Bronchial epithelial cell (primary cell): ENCODE data around the gene MB21D2. TPM values are rescaled to one million over a fixed set of nuclear protein-coding genes. Genes with fewer than 3 reads are reported as not detected.

Experiments used
- DNase-seq: peaks from one replicate; pipeline ENCODE4 v3.0.0-alpha.2; 2010; ENCODE audit warnings: low read depth
- FAIRE-seq: peaks from 2 replicates; lab custom pipeline; 2011; peaks lifted over from hg19 to GRCh38; lab: Jason Lieb, UNC
- H3K27me3 ChIP-seq: 2 replicates; pipeline ENCODE4 v1.5.1; 2011; ENCODE audit warnings: low read length; ENCODE audit not compliant: control insufficient read depth, insufficient read depth
- H3K36me3 ChIP-seq: 2 replicates; pipeline ENCODE4 v1.5.1; 2011; ENCODE audit warnings: low read length; ENCODE audit not compliant: control insufficient read depth, insufficient read depth
- H3K4me3 ChIP-seq: 2 replicates; pipeline ENCODE4 v1.5.1; 2011; ENCODE audit warnings: mild to moderate bottlenecking, low read depth, low read length, control low read depth
- total RNA-seq: library from RNA; depleted of rRNA; stranded (reverse); fragments of >200 nt; gene quantifications from 2 replicates; pipeline ENCODE4 v1.2.1, GENCODE V29; 2014
- TF ChIP-seq, protein P1 (sequence below): IDR thresholded peaks from 2 replicates; pipeline ENCODE4 v1.5.1; 2011; ENCODE audit warnings: mild to moderate bottlenecking, moderate library complexity, low read length, control low read depth, inconsistent platforms; ENCODE audit not compliant: insufficient read depth, severe bottlenecking

Gene MB21D2
- total RNA-seq, 1 donor from 2014 or later = 9.2 TPM

DNA sequence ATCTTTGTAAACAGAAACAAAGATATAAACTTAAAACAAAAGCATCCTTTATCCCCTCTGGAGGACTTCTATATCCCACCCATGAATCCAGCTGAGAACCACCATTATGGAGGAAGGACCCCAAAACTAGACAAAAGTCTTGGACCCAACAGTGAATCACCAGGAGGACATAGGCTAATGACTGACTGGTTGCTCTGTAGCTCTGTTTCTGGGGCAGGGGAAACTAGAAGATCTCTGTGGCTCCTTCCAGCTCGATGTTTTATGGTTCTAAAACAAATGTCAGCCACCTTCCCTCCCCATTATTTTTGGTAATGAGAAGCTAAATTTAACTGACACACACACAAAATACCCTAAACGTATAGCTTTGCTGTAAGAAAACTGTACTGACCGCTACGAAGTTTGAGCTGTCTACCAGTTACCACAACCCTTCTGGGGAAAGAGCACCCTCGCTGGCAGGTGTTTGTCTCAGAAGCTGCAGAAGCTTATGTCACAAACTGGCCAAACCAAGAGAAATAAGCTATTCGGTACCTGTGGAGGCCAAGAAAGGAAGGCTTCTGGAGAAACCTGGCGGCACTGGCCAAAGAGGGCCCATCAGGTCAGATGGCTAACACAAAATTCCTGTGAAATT, 36.4 kb downstream of the MB21D2 start:
- TF ChIP-seq, protein P1, sequence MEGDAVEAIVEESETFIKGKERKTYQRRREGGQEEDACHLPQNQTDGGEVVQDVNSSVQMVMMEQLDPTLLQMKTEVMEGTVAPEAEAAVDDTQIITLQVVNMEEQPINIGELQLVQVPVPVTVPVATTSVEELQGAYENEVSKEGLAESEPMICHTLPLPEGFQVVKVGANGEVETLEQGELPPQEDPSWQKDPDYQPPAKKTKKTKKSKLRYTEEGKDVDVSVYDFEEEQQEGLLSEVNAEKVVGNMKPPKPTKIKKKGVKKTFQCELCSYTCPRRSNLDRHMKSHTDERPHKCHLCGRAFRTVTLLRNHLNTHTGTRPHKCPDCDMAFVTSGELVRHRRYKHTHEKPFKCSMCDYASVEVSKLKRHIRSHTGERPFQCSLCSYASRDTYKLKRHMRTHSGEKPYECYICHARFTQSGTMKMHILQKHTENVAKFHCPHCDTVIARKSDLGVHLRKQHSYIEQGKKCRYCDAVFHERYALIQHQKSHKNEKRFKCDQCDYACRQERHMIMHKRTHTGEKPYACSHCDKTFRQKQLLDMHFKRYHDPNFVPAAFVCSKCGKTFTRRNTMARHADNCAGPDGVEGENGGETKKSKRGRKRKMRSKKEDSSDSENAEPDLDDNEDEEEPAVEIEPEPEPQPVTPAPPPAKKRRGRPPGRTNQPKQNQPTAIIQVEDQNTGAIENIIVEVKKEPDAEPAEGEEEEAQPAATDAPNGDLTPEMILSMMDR = no peak
- DNase-seq (no peak), FAIRE-seq (no peak)
- Histone ChIP-seq H3K36me3 (no peaks in the 10 kb centered on the region), H3K4me3 (no peak overlapping the region), H3K27me3 (no peaks in the 10 kb centered on the region)

DNA sequence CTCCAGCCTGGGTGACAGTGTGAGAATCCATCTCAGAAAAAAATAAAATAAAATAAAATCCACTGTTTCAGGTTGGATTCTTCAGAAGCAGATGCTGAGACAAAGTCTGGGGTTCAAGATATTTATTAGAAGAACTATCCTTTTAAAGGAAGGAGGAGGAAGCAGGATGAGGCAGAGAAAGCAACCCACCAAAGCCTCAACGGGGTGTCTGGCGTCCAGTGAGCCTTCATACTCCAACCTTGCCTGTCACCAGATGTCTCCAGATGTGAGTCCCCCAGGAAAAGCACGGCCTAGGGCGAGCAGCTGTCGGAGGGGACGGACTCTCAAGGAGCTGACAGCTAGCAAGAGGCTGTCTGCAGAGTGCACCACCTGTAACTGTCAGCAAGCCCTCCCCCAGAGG, 37.3 kb downstream of the MB21D2 start:
- TF ChIP-seq, protein P1 = no peak
- H3K36me3 ChIP-seq = no peaks in the 10 kb centered on the region
- no peak overlapping the region for H3K4me3 ChIP-seq
- no peak for DNase-seq
- no peaks in the 10 kb centered on the region for H3K27me3 ChIP-seq
- FAIRE-seq = no peak

DNA sequence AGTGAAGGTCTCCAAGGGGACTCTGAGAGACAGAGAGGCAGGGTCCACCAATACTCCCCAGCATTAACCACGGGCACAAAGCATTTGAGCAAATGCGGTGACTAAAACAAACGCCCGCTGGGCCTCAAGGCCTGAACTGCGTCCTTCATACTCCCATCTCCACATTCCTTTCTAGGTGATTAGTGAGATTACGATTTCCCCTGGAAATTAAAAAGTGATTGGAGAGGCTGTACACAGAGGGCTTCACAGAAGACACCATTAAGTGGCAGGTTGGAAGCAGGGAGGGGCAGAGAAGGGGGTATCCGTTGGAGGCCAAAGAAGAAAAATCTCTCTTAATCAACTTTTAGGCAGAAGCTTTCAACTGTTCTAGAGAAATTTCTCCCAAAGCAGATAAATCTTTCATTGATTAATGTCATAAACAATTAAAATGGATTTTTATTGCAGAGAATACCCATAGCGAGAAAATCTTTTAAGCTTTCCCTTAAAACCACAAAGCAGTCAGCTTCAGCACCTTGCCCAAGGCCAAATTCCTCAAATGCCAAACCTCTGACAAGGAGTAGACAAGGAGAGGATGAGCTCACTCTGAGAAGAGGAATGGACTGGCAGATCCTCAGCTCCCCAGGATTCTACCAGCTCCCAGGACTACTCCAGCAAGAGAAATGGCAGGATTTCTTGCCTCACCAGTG, 38.2 kb downstream of the MB21D2 start:
- H3K4me3 ChIP-seq = no peak overlapping the region
- DNase-seq = peak; percentile 98
- TF ChIP-seq, protein P1 = no peak
- no peaks in the 10 kb centered on the region for H3K27me3 ChIP-seq
- H3K36me3 ChIP-seq = no peaks in the 10 kb centered on the region
- peak; percentile 13 for FAIRE-seq

DNA sequence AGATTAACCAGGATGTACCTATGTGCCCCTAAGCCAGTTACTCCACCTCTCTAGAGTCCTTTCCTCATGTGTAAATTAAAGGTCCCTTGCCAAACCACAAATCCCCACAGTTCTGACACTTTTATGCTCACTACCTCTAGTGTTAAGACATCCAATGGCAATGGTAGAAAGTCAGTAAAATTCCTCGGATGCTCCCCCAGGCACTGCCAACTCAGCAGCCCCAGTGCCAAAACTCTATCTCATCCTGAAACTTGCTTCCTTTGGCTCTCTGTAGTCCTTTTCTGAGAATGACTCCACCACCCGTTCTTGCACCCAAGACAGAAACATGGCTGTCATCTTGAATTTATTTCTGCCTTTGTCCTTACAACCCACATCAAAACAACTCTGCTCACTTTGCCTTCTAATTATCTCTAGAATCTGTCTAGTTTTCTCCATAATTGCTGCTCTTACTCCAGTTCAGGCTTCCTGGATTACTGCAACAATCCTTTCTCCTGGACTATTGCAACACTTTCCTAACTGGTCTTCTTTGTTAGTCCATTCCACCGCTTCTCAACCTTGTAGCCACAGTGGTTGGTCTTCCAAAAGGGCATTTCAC, 41.6 kb downstream of the MB21D2 start:
- H3K36me3 ChIP-seq = no peaks in the 10 kb centered on the region
- H3K4me3 ChIP-seq = no peak overlapping the region
- no peak for FAIRE-seq
- H3K27me3 ChIP-seq = no peaks in the 10 kb centered on the region
- peak; percentile 35 for DNase-seq
- TF ChIP-seq, protein P1 = no peak

DNA sequence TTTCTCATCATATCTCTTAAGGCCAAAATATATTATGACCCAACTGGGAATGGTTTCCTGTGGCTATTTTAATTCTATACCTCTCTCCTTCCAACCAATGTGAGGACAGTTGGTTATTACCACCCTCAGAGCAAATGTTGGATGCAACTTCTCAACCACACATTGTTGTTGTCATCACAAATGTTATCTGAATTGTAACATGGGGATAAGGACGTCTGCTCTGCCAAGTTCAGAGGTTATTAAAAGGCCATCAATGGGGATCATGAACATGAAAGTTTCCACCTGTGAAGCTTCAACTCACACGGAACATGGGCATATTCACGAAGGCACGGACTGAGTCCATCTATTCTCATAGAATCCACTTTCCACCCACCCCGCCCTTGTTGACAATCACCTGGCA, 46.8 kb downstream of the MB21D2 start:
- TF ChIP-seq, protein P1 = no peak
- DNase-seq (no peak), FAIRE-seq (no peak)
- Histone ChIP-seq H3K27me3 (no peaks in the 10 kb centered on the region), H3K36me3 (no peaks in the 10 kb centered on the region), H3K4me3 (no peak overlapping the region)
